ENCODE data around the gene TM4SF1.
"Not testable (repeated sequence)": the region's sequence is repeated elsewhere in the genome, so short reads cannot be mapped to it uniquely, and the experiment has no call there.

Gene TM4SF1

DNA sequence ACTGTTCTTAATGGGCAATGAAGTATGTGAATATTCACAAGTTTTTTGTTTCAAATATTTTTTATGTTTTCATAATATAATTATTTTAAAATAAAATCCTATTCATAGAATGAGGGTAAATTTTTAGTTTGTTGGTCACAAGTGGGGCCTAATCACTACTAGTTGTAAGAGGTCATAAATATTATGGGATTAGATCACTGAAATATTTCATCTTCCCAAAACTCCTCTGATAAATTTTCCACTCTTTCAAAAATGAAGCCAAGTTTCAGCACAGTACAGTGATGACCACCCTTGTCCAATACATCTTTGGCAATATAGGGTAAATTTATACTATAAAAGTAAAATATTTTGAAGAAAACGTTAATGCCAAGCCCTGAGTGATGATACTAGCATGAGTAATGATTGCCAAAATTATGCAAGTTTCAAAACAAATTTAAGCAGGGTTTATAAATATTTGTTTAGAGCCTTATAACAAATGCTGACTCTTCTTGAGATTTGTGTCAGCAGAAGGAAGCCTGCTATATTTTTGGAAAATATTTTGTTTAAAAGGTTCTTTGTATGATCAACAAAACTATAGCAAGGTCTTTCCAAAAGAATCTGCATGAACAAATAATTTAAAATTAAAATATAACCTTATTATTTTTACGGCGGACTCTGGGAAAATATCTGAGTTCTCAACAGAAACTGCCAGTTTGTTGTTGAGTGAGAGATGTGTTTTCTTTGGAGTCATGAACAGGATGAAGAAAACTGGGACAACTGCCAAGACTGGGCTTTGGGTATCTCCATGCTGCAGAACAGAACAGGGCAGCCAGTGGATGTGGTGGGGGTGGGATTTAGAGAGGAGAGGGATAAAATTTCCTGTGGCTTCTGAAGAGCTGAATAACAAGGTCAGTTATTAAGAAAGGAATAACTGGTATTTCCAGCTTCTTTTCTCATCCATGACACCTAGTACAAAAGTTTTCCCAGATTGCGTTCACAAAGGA lies 17.9 kb upstream of the TM4SF1 start:
- no peak for DNase-seq (ENCODE audit: low read depth)

DNA sequence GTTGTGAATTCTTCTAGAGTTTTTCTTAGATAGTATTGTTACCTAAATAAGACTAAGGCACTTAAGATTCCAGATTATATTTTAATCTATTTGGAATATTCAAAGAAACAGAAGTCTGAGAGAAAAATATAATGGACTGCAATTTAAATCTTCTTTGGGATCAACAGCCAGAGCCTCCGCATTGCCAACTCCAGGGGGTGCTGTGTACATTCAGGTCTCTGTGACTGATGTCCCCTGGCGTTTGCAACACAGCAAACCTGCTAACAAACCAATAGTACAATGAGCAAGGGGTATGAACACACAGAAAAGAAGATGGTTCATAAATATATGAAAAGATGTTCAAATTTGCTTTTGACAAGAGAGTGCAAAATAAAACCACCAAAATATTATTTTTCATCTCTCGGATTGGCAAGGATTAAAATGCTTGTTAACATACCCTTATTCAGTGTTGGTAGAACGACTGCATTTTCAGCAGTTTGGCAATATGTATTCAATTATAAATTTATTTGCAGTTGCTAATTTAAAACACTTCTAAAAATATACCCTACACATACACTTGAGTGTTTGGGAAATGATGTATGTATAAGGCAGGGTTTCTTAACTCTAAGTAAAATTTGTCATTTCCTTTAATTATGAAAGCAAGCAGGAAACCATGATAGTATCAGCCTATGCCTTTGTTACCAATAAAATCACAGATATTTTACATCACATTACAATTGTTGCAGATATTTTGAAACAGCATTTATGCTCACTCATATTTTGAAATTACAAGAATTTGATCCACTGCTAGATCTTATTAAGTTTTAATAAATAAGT lies 16.1 kb upstream of the TM4SF1 start:
- no peak for DNase-seq (ENCODE audit: low read depth)

DNA sequence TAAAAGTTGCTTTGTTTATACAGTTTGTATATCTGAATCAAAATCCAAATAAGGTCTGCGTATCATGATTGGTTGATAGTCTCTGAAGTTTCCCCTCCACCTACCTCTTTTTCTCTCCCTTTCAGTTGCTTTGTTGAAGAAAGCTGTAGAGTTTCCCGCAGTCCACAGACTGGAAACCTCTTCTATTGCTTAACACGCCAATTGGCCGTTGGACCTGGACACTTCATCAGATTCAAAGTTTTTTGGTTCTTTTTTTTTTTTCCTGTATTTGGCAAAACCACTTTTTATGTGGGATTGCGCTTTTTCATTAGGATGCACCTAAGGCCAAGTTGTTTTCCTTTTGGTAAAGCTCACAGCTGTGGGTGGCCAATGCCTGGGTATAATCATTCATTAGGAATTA lies 14.5 kb upstream of the TM4SF1 start:
- no peak for DNase-seq (ENCODE audit: low read depth)

DNA sequence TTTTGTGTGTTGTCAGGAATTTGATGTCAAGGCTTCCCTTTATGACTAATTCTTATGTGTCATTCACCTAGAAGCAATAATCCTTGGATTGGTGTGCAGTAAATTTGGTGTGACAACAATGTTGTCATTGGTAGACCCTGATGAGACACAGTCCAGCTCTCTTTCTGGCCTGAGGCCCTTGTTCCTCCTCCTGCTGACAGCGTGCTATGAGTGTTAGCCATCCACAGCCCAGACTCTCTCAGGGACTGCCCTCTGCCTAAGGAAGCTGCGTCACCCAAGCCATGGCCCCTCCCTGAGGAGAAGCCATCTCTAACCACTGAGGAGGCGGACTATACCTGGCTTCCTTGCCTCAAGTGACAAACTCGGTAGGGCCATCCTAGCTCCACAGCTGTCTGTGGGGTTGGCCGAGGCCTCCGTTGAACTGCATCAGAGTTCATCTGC lies 13.3 kb upstream of the TM4SF1 start:
- no peak for DNase-seq (ENCODE audit: low read depth)

DNA sequence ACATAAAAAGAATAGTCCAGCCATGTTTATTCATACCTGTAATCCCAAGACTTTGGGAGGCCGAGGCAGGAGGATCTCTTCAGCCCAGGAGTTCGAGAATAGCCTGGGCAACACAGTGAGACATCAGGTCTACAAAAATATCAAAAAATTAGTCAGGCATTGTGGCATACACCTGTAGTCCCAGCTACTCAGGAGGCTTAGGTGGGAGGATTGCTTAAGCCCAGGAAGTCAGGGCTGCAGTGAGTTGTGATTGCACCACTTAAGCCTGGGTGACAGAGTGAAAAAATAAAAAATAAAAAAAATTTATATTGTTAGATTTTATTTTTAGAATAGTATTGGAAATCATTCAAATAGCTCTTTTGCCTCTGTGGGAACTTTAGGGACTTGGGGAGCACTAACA lies 12.8 kb upstream of the TM4SF1 start:
- DNase-seq (ENCODE audit: low read depth), result no peak

DNA sequence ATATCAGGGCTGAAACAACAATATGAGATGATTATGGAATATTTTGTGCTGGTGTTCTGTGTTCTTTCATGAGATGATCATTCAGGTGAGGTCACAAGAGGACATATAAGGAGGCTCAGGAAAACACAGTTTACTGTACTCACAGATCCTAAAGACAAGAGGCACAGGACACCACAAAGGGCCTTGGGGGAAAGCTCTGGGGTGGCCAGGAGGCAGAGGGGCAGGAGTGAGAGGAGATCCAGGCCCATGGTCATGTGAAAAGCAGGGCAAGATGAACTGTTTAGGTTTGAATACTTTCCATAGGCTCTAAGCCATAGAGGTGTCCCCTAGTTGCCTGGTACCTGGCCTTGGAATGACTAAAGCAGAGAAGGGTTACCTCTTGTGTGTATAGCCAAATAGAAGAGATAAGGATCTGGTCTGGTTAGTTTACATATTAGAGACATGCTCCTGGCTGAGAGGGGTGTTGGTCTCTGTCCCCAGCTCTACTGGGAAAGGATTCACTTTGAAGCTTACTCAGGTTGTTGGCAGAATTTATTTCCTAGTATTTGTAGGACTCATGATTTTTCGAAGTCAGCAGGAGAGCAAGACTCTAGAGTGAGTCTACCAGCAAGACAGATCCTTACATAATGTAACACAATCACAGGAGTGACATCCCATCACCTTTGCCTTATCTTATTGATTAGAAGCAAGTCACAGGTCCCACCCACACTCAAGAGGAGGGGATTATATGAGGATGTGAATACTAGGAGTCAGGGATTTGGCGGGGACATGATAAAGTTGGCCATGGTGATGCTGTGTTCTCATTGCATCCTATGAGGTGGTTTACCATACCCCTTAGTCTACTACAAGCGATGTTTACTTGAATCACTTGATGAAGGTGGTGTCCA lies 11.3 kb upstream of the TM4SF1 start:
- DNase-seq (ENCODE audit: low read depth), result no peak

DNA sequence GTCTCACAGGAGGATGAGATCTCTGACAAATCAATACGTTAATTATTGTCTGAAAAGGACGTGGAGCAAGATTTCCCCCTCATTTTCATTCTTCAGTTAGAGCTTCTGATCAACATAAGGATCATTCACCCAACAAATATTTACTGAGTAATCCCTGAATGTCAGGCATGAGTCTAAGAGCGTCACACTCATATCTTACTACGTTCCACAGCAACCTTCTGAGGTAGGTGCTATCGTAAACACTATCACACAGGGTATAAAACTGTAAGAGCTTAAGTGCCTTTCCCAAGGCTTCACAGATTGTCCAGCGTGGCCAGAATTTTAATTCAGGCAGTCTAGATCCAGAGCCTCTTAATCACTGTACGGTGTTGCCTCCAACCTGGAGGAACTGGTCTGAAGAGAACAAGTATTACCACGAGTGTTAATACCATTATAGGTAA lies 10.6 kb upstream of the TM4SF1 start:
- DNase-seq (ENCODE audit: low read depth), result no peak

DNA sequence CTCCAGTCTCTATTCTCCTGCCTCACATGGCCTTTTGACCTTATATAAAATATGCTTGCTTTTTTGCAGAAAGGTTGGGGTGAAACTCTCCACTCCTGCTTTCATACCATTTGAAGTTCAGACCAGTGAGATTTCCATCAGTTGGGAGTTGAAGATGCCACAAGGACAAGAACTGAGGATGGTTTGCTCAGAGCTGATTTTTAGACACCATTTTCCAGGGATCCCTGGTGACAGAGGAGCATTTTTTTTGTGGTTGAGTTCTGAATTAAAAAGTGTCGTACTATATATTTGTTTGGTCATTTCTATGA lies 8.8 kb upstream of the TM4SF1 start:
- DNase-seq (ENCODE audit: low read depth), result no peak

DNA sequence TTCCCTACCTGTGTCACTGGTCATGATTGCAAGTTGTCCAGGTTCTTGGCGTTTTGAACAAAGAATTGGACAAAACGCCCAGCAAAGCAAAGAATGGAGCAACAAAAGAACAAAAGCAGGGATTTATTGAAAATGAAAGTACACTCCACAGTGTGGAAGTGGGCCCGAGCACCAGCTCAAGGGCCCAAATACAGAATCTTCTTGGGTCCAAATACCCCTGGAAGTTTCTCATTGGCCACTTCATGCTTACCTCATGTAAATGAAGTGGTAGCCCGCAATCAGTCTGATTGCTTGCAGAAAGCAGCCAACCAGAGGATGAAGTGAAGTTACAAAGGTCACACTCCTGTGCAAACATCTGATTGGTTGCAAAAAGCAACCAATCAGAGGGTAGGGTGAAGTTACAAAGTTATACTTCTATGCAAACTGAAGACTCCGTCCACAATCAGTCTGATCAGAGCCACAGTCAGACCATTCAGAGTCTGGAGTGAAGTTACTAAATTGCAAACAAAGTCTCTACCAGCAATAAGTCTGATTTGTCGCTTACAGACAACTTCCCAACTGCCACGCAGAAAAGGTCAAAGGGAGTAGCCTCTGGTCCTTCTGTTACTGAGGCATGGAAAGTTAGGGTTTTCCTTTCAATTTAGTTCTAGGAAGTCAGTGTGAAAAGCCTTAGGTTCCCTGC lies 8.3 kb upstream of the TM4SF1 start:
- no peak for DNase-seq (ENCODE audit: low read depth)

DNA sequence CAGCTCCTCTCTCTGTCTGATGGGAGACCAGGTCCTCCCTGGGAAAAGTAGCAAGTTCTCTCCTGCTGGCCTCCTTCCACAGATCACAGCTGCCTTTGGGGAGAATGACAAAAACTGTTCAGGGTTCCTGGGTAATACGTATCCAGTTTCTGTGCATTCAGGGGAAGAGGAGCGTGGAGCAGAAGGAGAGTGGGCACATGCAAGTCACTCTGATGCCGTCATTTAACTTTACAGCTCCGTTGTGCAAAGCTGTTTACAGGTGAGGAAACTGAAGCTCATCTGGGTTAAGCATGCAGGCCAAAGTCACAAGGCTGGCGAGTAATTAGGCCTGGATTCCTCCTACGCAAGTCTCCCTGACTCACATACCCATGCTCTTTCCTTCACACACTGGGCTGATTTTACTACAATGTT lies 7.5 kb upstream of the TM4SF1 start:
- no peak for DNase-seq (ENCODE audit: low read depth)

DNA sequence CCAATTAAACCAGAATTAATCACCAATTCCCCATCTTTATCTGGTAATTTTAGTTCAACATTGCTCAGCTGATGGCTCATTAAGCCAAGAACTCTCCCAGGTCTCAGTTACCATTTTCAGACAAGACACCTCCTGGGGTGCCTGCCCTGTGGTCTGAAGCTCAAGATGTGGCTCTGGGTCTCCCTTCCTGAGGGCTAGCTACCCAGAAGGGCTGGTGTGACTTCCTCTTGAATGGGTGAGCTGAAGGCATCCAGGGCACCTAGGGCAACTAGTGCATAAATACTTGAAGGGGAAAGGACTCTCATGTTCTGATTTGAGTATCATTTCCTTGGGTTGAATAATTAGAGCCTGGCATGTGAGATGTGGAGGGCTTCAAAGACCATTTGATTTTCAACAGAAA lies 6.7 kb upstream of the TM4SF1 start:
- no peak for DNase-seq (ENCODE audit: low read depth)

DNA sequence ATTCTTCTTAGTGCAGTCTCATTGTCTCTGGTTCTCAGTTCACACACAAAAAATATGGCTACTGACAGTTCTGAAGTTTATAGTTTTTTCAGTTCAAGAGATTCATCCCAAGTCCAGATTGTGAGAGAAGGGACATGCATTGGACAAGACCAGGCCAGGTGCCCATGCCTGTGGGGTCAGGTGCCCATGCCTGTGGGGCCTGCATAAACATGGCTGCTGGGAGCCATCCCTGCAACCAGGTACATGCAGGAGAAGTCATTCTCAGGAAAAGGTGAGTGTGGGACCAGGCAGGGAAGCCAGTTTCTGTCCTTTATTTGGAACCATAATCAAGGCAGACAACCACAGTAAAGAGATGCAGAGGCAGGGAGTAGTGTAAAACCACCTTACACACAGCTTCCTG lies 6.3 kb upstream of the TM4SF1 start:
- DNase-seq (ENCODE audit: low read depth), result no peak

DNA sequence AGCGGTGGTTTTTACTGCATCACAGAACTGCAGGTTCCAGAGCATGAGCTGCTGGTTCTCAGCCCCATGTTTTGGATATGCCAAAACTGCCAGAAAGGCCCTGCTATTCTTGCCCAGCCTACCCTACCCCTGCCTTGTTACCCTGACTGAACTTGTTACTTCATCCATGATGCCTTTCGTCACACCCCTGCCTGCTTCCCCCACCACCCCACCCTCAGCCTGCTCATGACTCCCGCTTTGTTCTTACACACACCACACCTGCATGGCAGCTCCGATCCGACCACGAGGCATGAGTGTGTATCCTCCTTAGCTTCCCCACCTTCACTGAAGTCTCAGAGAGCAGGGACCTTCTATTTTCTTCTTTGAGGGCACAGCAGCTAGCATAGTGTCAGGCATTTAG lies 5.1 kb upstream of the TM4SF1 start:
- DNase-seq (ENCODE audit: low read depth), result no peak

DNA sequence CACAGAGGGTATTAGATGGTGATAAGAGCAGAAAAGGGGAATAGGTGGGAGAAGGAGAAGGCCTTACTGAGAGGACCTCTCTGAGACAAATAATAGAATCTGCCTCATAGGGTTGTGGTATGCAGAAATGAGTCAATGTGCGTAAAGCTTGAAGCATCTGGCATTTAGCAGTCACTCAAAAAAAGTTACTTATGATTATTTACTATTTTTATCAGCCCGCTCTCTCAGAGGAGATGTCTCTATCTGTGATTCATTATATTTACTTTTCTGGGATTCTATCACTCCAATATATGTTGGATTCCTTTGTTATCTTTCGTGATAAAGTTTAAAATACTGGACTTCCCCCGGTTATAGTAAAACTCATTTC lies 4.6 kb upstream of the TM4SF1 start:
- no peak for DNase-seq (ENCODE audit: low read depth)

DNA sequence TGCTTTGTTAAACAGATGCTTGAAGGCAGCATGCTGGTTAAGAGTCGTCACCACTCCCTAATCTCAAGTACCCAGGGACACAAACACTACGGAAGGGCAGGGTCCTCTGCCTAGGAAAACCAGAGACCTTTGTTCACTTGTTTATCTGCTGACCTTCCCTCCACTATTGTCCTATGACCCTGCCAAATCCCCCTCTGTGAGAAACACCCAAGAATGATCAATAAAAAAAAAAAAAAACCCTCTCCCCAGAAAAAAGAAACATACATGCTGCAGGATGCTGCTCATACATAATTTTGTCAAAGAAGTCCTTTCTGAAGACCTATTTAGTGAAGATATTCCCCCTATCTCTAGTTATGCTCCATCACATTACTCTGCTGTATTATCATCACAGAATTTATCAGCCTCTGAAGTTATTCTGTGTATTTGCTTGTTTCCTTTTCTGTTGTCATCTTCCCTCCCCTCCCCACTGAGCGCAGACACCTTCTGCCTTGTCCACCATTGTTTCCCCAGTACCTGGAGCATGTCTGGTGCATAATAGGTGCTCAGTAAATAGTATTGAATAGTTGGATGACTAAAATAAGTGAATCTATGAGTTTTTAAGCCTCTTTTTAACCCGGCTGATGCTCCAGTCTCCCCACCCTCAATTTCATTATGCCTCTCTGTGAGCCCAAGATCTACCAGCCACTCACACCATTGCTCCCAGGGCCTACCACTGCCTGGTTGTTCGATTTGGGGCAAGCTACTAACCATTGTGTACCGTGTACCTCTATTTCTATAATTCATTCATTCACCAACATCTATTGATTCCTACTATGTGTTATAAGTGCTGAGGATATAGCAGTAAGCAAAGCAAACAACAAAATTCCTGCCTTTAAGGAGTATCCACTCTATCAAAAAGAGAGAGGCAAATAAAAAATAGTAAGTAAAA lies 4.0 kb upstream of the TM4SF1 start:
- DNase-seq (ENCODE audit: low read depth), result no peak

DNA sequence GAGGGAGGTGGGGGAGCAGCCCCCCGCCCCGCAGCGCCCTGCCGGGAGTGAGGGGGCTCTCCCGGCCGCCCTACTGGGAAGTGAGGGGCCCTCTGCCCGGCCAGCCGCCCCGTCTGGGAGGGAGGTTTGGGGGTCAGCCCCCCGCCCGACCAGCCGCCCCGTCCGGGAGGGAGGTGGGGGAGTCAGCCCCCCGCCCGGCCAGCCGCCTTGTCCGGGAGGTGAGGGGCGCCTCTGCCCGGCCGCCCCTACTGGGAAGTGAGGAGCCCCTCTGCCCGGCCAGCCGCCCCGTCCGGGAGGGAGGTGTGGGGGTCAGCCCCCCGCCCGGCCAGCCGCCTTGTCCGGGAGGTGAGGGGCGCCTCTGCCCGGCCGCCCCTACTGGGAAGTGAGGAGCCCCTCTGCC lies 2.8 kb upstream of the TM4SF1 start:
- DNase-seq (ENCODE audit: low read depth), result not testable (repeated sequence)

DNA sequence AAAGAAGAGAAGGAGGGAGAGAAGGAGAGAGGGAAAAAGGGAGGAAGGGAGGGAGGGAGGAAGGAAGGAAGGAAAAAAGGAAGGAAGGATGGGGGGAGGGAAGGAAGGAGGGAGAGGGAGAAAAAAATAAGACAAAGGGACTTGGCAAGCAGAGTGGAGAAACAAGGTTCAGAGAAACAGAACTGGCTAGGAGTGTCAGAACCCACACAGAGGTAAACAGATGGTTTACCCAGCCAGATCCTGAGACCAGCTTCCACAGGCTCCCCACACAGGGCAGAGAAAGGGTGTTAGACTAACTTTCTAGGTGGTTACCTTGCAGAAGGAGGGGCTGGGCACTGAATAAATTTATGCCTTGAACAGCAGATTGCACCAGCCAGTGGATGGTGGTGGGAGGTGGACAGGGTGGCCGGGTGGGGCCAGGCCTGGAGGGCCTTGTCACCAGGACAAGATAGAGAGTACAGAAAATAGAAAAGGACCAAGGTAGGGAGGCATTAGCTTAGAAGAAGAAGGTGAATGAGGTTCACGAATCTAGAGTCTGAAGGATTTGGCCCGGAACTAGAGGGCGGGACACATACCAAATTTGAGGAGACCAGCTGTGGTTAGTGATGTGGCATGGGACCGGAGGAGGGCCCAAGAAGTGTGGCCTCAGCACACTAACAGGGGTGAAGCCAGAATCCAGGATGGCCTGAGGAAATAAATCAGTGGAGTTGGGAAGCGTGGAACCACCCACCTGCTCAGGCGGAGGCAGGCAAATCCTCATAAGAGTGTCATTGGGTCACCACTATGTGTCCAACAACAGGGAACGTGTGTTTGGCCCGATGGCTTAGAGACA lies 1.2 kb upstream of the TM4SF1 start:
- DNase-seq (ENCODE audit: low read depth), result no peak

DNA sequence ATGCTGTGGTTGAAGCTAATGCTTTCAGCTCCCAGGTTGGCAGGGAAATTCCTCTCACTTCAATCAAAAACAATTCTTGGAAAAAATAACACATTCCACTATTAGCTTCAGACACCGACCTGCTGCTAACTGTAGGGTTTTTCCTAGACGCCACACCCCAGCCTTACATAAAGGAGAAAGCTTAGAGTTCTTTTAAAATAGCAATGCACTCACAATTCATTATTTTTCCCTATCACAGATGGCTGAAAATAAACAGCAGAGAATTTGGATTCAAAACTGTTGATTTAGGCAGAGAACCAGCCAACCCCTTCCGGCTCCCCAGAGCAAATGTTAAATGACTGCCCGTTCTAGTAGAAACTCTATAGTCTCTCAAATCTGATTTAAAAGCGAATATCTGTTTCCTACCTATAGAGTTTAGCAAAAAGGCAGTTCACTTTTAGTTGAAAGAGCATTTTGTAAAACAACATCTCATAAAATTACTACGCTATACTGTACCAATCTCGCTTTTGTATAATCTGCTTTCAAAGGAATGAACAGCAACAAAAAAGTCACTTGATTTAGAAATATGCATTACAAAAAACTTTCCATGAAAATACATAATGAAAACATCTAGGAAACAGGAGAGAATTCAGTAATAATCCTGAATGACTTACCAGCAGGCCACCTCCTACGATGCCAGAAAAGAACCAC lies 586 bp downstream of the TM4SF1 start:
- DNase-seq (ENCODE audit: low read depth), result no peak
